Mesenchymal stem cell (in vitro differentiated cells and primary cell): ENCODE data around the gene CLSTN1.
"Not testable (repeated sequence)": the region's sequence is repeated elsewhere in the genome, so short reads cannot be mapped to it uniquely, and the experiment has no call there.

Source experiments
- DNase-seq: peaks from one replicate; pipeline ENCODE4 v3.0.0-alpha.2; 2013
- H2AFZ ChIP-seq: one replicate; pipeline ENCODE4 v1.6.1; 2013; ENCODE audit warnings: low read depth, mild to moderate bottlenecking, control low read depth, inconsistent platforms, low read length, moderate library complexity
- H2AK5ac ChIP-seq: 2 replicates; pipeline ENCODE4 v1.6.1; 2013; ENCODE audit warnings: low read length, moderate library complexity, mild to moderate bottlenecking, inconsistent platforms; ENCODE audit not compliant: severe bottlenecking
- H2BK120ac ChIP-seq: one replicate; pipeline ENCODE4 v1.6.1; 2013; ENCODE audit warnings: low read depth, mild to moderate bottlenecking, inconsistent platforms, low read length, moderate library complexity
- H2BK12ac ChIP-seq, 2 experiments: one replicate each; pipeline ENCODE4 v1.6.1; 2013; ENCODE audit warnings: inconsistent platforms in 2 of 2, low read length in 2 of 2, mild to moderate bottlenecking in 2 of 2, moderate library complexity in 2 of 2, control low read depth in 1 of 2
- H2BK15ac ChIP-seq: one replicate; pipeline ENCODE4 v1.6.1; 2013; ENCODE audit warnings: mild to moderate bottlenecking, low read depth, inconsistent platforms; ENCODE audit not compliant: poor library complexity, severe bottlenecking
- H2BK5ac ChIP-seq: 2 replicates; pipeline ENCODE4 v1.6.1; 2013; ENCODE audit warnings: low read depth, mild to moderate bottlenecking, low read length, control low read depth, inconsistent platforms; ENCODE audit not compliant: poor library complexity, severe bottlenecking
- H3K14ac ChIP-seq, 2 experiments: one replicate each; pipeline ENCODE4 v1.6.1; 2013; ENCODE audit warnings: inconsistent platforms in 2 of 2, low read length in 2 of 2, control low read depth in 1 of 2, mild to moderate bottlenecking in 1 of 2, moderate library complexity in 1 of 2
- H3K18ac ChIP-seq, 2 experiments: one replicate each; pipeline ENCODE4 v1.6.1; 2013; ENCODE audit warnings: inconsistent platforms in 2 of 2, low read length in 2 of 2, control low read depth in 1 of 2, low read depth in 1 of 2, mild to moderate bottlenecking in 1 of 2
- H3K23ac ChIP-seq, 2 experiments: one replicate each; pipeline ENCODE4 v1.6.1; 2013; ENCODE audit warnings: inconsistent platforms in 2 of 2, low read length in 2 of 2, mild to moderate bottlenecking in 2 of 2, moderate library complexity in 2 of 2, control low read depth in 1 of 2
- H3K27ac ChIP-seq: 2 replicates; pipeline ENCODE4 v1.5.1; 2013; ENCODE audit warnings: mild to moderate bottlenecking, moderate library complexity, low read length, control low read depth, inconsistent platforms; ENCODE audit not compliant: poor library complexity, severe bottlenecking
- H3K27me3 ChIP-seq, 2 experiments: 2 replicates each; pipeline versions ENCODE4 v1.6.1 to v1.7.0; 2013; ENCODE audit warnings: low read length in 2 of 2, mild to moderate bottlenecking in 2 of 2, moderate library complexity in 2 of 2, control low read depth in 1 of 2, inconsistent platforms in 1 of 2; ENCODE audit not compliant: control insufficient read depth in 1 of 2, insufficient read depth in 1 of 2
- H3K36me3 ChIP-seq, 2 experiments: 2 replicates each; pipeline versions ENCODE4 v1.6.1 to v1.7.0; 2013; ENCODE audit warnings: low read length in 2 of 2, control low read depth in 1 of 2, inconsistent platforms in 1 of 2, low read depth in 1 of 2, mild to moderate bottlenecking in 1 of 2; ENCODE audit not compliant: insufficient read depth in 2 of 2, control insufficient read depth in 1 of 2
- H3K4ac ChIP-seq, 2 experiments: one replicate each; pipeline ENCODE4 v1.6.1; 2013; ENCODE audit warnings: inconsistent platforms in 2 of 2, low read length in 2 of 2, mild to moderate bottlenecking in 2 of 2, moderate library complexity in 2 of 2, control low read depth in 1 of 2, low read depth in 1 of 2
- H3K4me1 ChIP-seq: 2 replicates; pipeline ENCODE4 v1.6.1; 2013; ENCODE audit warnings: low read depth, low read length, control low read depth; ENCODE audit not compliant: control insufficient read depth, insufficient read depth
- H3K4me2 ChIP-seq: 2 replicates; pipeline ENCODE4 v1.6.1; 2013; ENCODE audit warnings: low read length, mild to moderate bottlenecking, inconsistent platforms; ENCODE audit not compliant: poor library complexity, severe bottlenecking
- H3K4me3 ChIP-seq, 2 experiments: 2 replicates each; pipeline versions ENCODE4 v1.5.1 to v1.7.0; 2013; ENCODE audit warnings: low read length in 2 of 2, mild to moderate bottlenecking in 2 of 2, control low read depth in 1 of 2, low read depth in 1 of 2; ENCODE audit not compliant: insufficient read depth in 1 of 2
- H3K79me1 ChIP-seq: replicated peaks from 2 replicates; pipeline ENCODE4 v1.6.1; 2013; ENCODE audit warnings: mild to moderate bottlenecking, control low read depth, low read length, inconsistent platforms; ENCODE audit not compliant: poor library complexity, severe bottlenecking
- H3K9ac ChIP-seq: 2 replicates; pipeline ENCODE4 v1.7.0; 2013; ENCODE audit warnings: mild to moderate bottlenecking, low read length, moderate library complexity
- H3K9me3 ChIP-seq: 2 replicates; pipeline ENCODE4 v1.7.0; 2013; ENCODE audit warnings: mild to moderate bottlenecking, low read length; ENCODE audit not compliant: control insufficient read depth
- H4K8ac ChIP-seq: one replicate; pipeline ENCODE4 v1.6.1; 2013; ENCODE audit warnings: inconsistent platforms, mild to moderate bottlenecking, low read length, moderate library complexity
- H4K91ac ChIP-seq: one replicate; pipeline ENCODE4 v1.6.1; 2013; ENCODE audit warnings: mild to moderate bottlenecking, low read length, inconsistent platforms
- WGBS: methylation state at CpG from one replicate; pipeline ENCODE4 v1.1.7; 2013; ENCODE audit warnings: mixed read lengths; 5-methylcytosine and 5-hydroxymethylcytosine counted together

The CLSTN1 gene

GRCh38 chr1:9807541-9807940, 16.2 kb downstream of the CLSTN1 start:
- DNase-seq: no peak
- Histone ChIP-seq H2AK5ac (no peak overlapping the region), H2BK120ac (no peak overlapping the region), H2BK12ac (no peak overlapping the region), H4K8ac (no peak overlapping the region), H3K79me1 (peaks cover 16% of the 10 kb centered on the region), H3K27ac (no peak overlapping the region), H4K91ac (no peak overlapping the region), H3K9me3 (no peaks in the 10 kb centered on the region), H2BK15ac (no peak overlapping the region), H3K4me1 (peaks cover 26% of the 10 kb centered on the region), H3K36me3 (peaks cover 0 to 7% of the 10 kb centered on the region in 2 experiments), H3K18ac (no peak overlapping the region), H3K9ac (no peak overlapping the region), H2AFZ (no peak overlapping the region), H3K4ac (no peak overlapping the region), H3K14ac (peak overlapping the region in 1 of 2 experiments; percentile 29), H2BK5ac (no peak overlapping the region), H3K23ac (no peak overlapping the region), H3K4me3 (no peak overlapping the region), H3K4me2 (no peak overlapping the region), H3K27me3 (no peaks in the 10 kb centered on the region)
- WGBS: 83% methylated on average over 12 of the region's 12 CpGs

GRCh38 chr1:9805972-9806371, 17.8 kb downstream of the CLSTN1 start:
- H3K14ac ChIP-seq, H3K4ac ChIP-seq, H4K8ac ChIP-seq, H3K9ac ChIP-seq, H3K27ac ChIP-seq, H3K9me3 ChIP-seq, H2AFZ ChIP-seq, H2BK120ac ChIP-seq, H3K4me3 ChIP-seq, H3K27me3 ChIP-seq, DNase-seq, H3K18ac ChIP-seq, H2BK12ac ChIP-seq, H4K91ac ChIP-seq, H2AK5ac ChIP-seq, H3K4me2 ChIP-seq, H3K23ac ChIP-seq, H3K36me3 ChIP-seq, H2BK5ac ChIP-seq, H2BK15ac ChIP-seq: not testable (repeated sequence)
- 75% methylated on average over 4 of the region's 5 CpGs for WGBS
- Histone ChIP-seq H3K4me1 (peaks cover 26% of the 10 kb centered on the region), H3K79me1 (peaks cover 14% of the 10 kb centered on the region)

GRCh38 chr1:9805006-9805508, 18.7 kb downstream of the CLSTN1 start:
- Histone ChIP-seq H2BK15ac (no peak overlapping the region), H3K9me3 (no peaks in the 10 kb centered on the region), H2AFZ (no peak overlapping the region), H3K4me2 (no peak overlapping the region), H4K91ac (no peak overlapping the region), H3K27me3 (no peaks in the 10 kb centered on the region), H2BK120ac (no peak overlapping the region), H3K4me1 (peaks cover 26% of the 10 kb centered on the region), H3K27ac (no peak overlapping the region), H2BK5ac (no peak overlapping the region), H4K8ac (no peak overlapping the region), H3K9ac (no peak overlapping the region), H3K36me3 (peaks cover 0 to 7% of the 10 kb centered on the region in 2 experiments), H3K79me1 (peaks cover 14% of the 10 kb centered on the region), H3K4me3 (no peak overlapping the region), H2BK12ac (no peak overlapping the region), H3K14ac (no peak overlapping the region), H3K18ac (no peak overlapping the region), H2AK5ac (no peak overlapping the region), H3K23ac (no peak overlapping the region), H3K4ac (no peak overlapping the region)
- DNase-seq: no peak
- WGBS: 73% methylated on average over 7 of the region's 7 CpGs

GRCh38 chr1:9803003-9803918, 20.5 kb downstream of the CLSTN1 start:
- not testable (repeated sequence) for H3K9me3 ChIP-seq, H3K4ac ChIP-seq, H4K8ac ChIP-seq, H2BK15ac ChIP-seq, H2AFZ ChIP-seq, DNase-seq, H3K27ac ChIP-seq, H2BK120ac ChIP-seq, H3K14ac ChIP-seq, H3K18ac ChIP-seq, H3K23ac ChIP-seq, H2BK5ac ChIP-seq, H3K27me3 ChIP-seq, H3K4me2 ChIP-seq, H3K36me3 ChIP-seq, H2BK12ac ChIP-seq, H3K4me3 ChIP-seq, H3K9ac ChIP-seq, H4K91ac ChIP-seq, H2AK5ac ChIP-seq
- H3K4me1 ChIP-seq: peaks cover 19% of the 10 kb centered on the region
- 94% methylated on average over 9 of the region's 13 CpGs for WGBS
- peaks cover 15% of the 10 kb centered on the region for H3K79me1 ChIP-seq
